ENCODE measurements around the gene PTK7.

The PTK7 gene

DNA sequence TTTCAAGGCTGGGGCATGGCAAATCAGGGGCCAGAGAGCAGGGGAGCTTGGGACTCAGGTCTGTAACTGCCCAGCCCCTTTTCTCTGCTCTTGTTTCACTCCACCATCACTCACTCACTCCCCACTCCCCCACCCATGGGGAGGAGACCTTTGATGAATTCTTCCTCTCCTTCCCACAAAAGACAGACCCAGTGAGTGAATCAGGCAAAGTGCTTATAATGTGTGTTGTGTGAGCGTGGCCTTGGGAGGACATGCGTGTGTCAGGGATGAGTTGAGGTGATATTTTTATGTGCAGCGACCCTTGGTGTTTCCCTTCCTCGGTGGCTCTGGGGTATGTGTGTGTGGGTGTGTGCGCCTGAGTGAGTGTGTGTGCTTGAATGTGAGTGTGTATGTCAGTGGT lies 104.9 kb downstream of the PTK7 start:
- Histone ChIP-seq H3K23ac (ENCODE audit: low read length in 2 of 2) (no peak overlapping the region), H3K14ac (ENCODE audit: low read length in 2 of 2) (no peak overlapping the region), H3K36me3 (ENCODE audit: control insufficient read depth in 1 of 2, insufficient read depth in 2 of 2, low read depth in 1 of 2, low read length in 2 of 2) (peaks cover 50 to 54% of the 10 kb centered on the region in 2 experiments), H3K4me2 (ENCODE audit: low read length, poor library complexity, severe bottlenecking) (no peak overlapping the region), H3K18ac (ENCODE audit: low read depth in 1 of 2, low read length in 2 of 2) (no peak overlapping the region), H4K8ac (ENCODE audit: low read length) (no peak overlapping the region), H2BK120ac (ENCODE audit: low read depth, low read length) (no peak overlapping the region), H3K4me1 (ENCODE audit: control insufficient read depth, insufficient read depth, low read depth, low read length) (peaks cover 15% of the 10 kb centered on the region), H3K4me3 (ENCODE audit: insufficient read depth in 1 of 2, low read depth in 1 of 2, low read length in 2 of 2) (peak overlapping the region in 1 of 2 experiments; percentile 90), H3K4ac (ENCODE audit: low read depth in 1 of 2, low read length in 2 of 2) (no peak overlapping the region), H2AK5ac (ENCODE audit: low read length, severe bottlenecking) (peak overlapping the region; percentile 17), H3K9me3 (ENCODE audit: control insufficient read depth, low read length) (no peaks in the 10 kb centered on the region), H2BK5ac (ENCODE audit: low read depth, low read length, poor library complexity, severe bottlenecking) (no peak overlapping the region), H3K27ac (ENCODE audit: low read length, poor library complexity, severe bottlenecking) (peak overlapping the region; percentile 14), H3K9ac (ENCODE audit: low read length) (peak overlapping the region; percentile 89), H2AFZ (ENCODE audit: low read depth, low read length) (no peak overlapping the region), H2BK12ac (ENCODE audit: low read length in 2 of 2) (no peak overlapping the region), H3K27me3 (ENCODE audit: control insufficient read depth in 1 of 2, insufficient read depth in 1 of 2, low read length in 2 of 2) (no peaks in the 10 kb centered on the region), H4K91ac (ENCODE audit: low read length) (no peak overlapping the region), H2BK15ac (ENCODE audit: low read depth, poor library complexity, severe bottlenecking) (no peak overlapping the region), H3K79me1 (replicated peaks; ENCODE audit: low read length, poor library complexity, severe bottlenecking) (peaks cover 41% of the 10 kb centered on the region)
- DNase-seq, result peak; percentile 47
- 87% methylated on average over 5 of the region's 5 CpGs for WGBS

DNA sequence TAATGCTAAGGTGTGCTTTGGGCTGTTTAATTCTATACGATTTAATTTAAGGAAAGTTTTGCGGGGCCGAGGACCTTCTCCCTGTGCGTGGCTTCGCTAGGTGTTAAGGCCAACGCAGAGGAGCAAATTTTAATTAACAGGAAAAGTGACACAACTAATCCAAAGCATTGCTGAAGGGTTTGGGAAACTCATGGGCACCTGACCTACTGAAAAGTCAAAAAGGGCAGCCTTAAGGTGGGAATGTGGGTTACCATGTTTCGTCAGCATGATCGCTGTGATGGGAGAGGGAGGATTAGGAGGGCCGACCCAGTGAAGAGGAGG lies 105.5 kb downstream of the PTK7 start:
- peak overlapping the region; percentile 33 for H3K27ac ChIP-seq (ENCODE audit: low read length, poor library complexity, severe bottlenecking)
- H2AFZ ChIP-seq (ENCODE audit: low read depth, low read length), result no peak overlapping the region
- peak overlapping the region; percentile 61 to 64 for H3K4ac ChIP-seq (ENCODE audit: low read depth in 1 of 2, low read length in 2 of 2)
- H3K23ac ChIP-seq (ENCODE audit: low read length in 2 of 2), result no peak overlapping the region
- peaks cover 13% of the 10 kb centered on the region for H3K4me1 ChIP-seq (ENCODE audit: control insufficient read depth, insufficient read depth, low read depth, low read length)
- no peak overlapping the region for H2AK5ac ChIP-seq (ENCODE audit: low read length, severe bottlenecking)
- no peaks in the 10 kb centered on the region for H3K9me3 ChIP-seq (ENCODE audit: control insufficient read depth, low read length)
- H3K4me3 ChIP-seq (ENCODE audit: insufficient read depth in 1 of 2, low read depth in 1 of 2, low read length in 2 of 2), result peak overlapping the region; percentile 80 to 90
- DNase-seq, result no peak
- peak overlapping the region; percentile 91 for H4K8ac ChIP-seq (ENCODE audit: low read length)
- H2BK15ac ChIP-seq (ENCODE audit: low read depth, poor library complexity, severe bottlenecking), result no peak overlapping the region
- peak overlapping the region; percentile 5 for H4K91ac ChIP-seq (ENCODE audit: low read length)
- 36% methylated on average over 9 of the region's 9 CpGs for WGBS
- no peaks in the 10 kb centered on the region for H3K27me3 ChIP-seq (ENCODE audit: control insufficient read depth in 1 of 2, insufficient read depth in 1 of 2, low read length in 2 of 2)
- H3K36me3 ChIP-seq (ENCODE audit: control insufficient read depth in 1 of 2, insufficient read depth in 2 of 2, low read depth in 1 of 2, low read length in 2 of 2), result peaks cover 50 to 54% of the 10 kb centered on the region in 2 experiments
- peak overlapping the region; percentile 14 to 76 for H3K18ac ChIP-seq (ENCODE audit: low read depth in 1 of 2, low read length in 2 of 2)
- peak overlapping the region in 1 of 2 experiments; percentile 45 for H3K14ac ChIP-seq (ENCODE audit: low read length in 2 of 2)
- peaks cover 40% of the 10 kb centered on the region for H3K79me1 ChIP-seq (replicated peaks; ENCODE audit: low read length, poor library complexity, severe bottlenecking)
- peak overlapping the region; percentile 89 for H3K9ac ChIP-seq (ENCODE audit: low read length)
- H2BK12ac ChIP-seq (ENCODE audit: low read length in 2 of 2), result no peak overlapping the region
- peak overlapping the region; percentile 88 for H3K4me2 ChIP-seq (ENCODE audit: low read length, poor library complexity, severe bottlenecking)
- no peak overlapping the region for H2BK120ac ChIP-seq (ENCODE audit: low read depth, low read length)
- no peak overlapping the region for H2BK5ac ChIP-seq (ENCODE audit: low read depth, low read length, poor library complexity, severe bottlenecking)

GRCh38 chr6:43181942-43182860 lies 106.1 kb downstream of the PTK7 start, which contains the start of gene CUL9:
TSS of gene CUL9 (plus strand) at chr6:43182196. CDS start at chr6:43184311, 2,115 bp downstream.
- Histone ChIP-seq H3K27me3 (ENCODE audit: control insufficient read depth in 1 of 2, insufficient read depth in 1 of 2, low read length in 2 of 2) (no peaks in the 10 kb centered on the region), H3K18ac (ENCODE audit: low read depth in 1 of 2, low read length in 2 of 2) (peak within 1 kb of the TSS; percentile 56 to 97), H3K79me1 (replicated peaks; ENCODE audit: low read length, poor library complexity, severe bottlenecking) (peaks cover 45% of the 10 kb centered on the region), H3K9ac (ENCODE audit: low read length) (peak within 1 kb of the TSS; percentile 89), H3K23ac (ENCODE audit: low read length in 2 of 2) (no peak within 1 kb of the TSS), H3K4me2 (ENCODE audit: low read length, poor library complexity, severe bottlenecking) (peak within 1 kb of the TSS; percentile 88), H2AK5ac (ENCODE audit: low read length, severe bottlenecking) (peak within 1 kb of the TSS; percentile 17), H3K4ac (ENCODE audit: low read depth in 1 of 2, low read length in 2 of 2) (peak within 1 kb of the TSS; percentile 61 to 64), H3K4me1 (ENCODE audit: control insufficient read depth, insufficient read depth, low read depth, low read length) (peaks cover 14% of the 10 kb centered on the region), H2BK5ac (ENCODE audit: low read depth, low read length, poor library complexity, severe bottlenecking) (no peak within 1 kb of the TSS), H4K91ac (ENCODE audit: low read length) (peak within 1 kb of the TSS; percentile 79), H3K36me3 (ENCODE audit: control insufficient read depth in 1 of 2, insufficient read depth in 2 of 2, low read depth in 1 of 2, low read length in 2 of 2) (peaks cover 51 to 59% of the 10 kb centered on the region in 2 experiments), H3K9me3 (ENCODE audit: control insufficient read depth, low read length) (no peaks in the 10 kb centered on the region), H2BK12ac (ENCODE audit: low read length in 2 of 2) (no peak within 1 kb of the TSS), H3K14ac (ENCODE audit: low read length in 2 of 2) (peak within 1 kb of the TSS; percentile 68 to 91), H2AFZ (ENCODE audit: low read depth, low read length) (peak within 1 kb of the TSS; percentile 47), H2BK120ac (ENCODE audit: low read depth, low read length) (no peak within 1 kb of the TSS), H3K4me3 (ENCODE audit: insufficient read depth in 1 of 2, low read depth in 1 of 2, low read length in 2 of 2) (peak within 1 kb of the TSS; percentile 80 to 90), H4K8ac (ENCODE audit: low read length) (peak within 1 kb of the TSS; percentile 91), H3K27ac (ENCODE audit: low read length, poor library complexity, severe bottlenecking) (peak within 1 kb of the TSS; percentile 52), H2BK15ac (ENCODE audit: low read depth, poor library complexity, severe bottlenecking) (no peak within 1 kb of the TSS)
- DNase-seq, result peak; percentile 70
- 5% methylated on average over 22 of the region's 51 CpGs for WGBS

GRCh38 chr6:43183441-43183840 lies 107.3 kb downstream of the PTK7 start:
- no peak overlapping the region for H3K18ac ChIP-seq (ENCODE audit: low read depth in 1 of 2, low read length in 2 of 2)
- H4K91ac ChIP-seq (ENCODE audit: low read length), result no peak overlapping the region
- no peak for DNase-seq
- WGBS, result 100% methylated on average over 4 of the region's 4 CpGs
- H3K36me3 ChIP-seq (ENCODE audit: control insufficient read depth in 1 of 2, insufficient read depth in 2 of 2, low read depth in 1 of 2, low read length in 2 of 2), result peaks cover 57 to 62% of the 10 kb centered on the region in 2 experiments
- no peak overlapping the region for H3K27ac ChIP-seq (ENCODE audit: low read length, poor library complexity, severe bottlenecking)
- H3K4me2 ChIP-seq (ENCODE audit: low read length, poor library complexity, severe bottlenecking), result no peak overlapping the region
- H2BK15ac ChIP-seq (ENCODE audit: low read depth, poor library complexity, severe bottlenecking), result no peak overlapping the region
- peak overlapping the region in 1 of 2 experiments; percentile 90 for H3K4me3 ChIP-seq (ENCODE audit: insufficient read depth in 1 of 2, low read depth in 1 of 2, low read length in 2 of 2)
- H3K4me1 ChIP-seq (ENCODE audit: control insufficient read depth, insufficient read depth, low read depth, low read length), result peaks cover 14% of the 10 kb centered on the region
- no peak overlapping the region for H3K4ac ChIP-seq (ENCODE audit: low read depth in 1 of 2, low read length in 2 of 2)
- no peaks in the 10 kb centered on the region for H3K27me3 ChIP-seq (ENCODE audit: control insufficient read depth in 1 of 2, insufficient read depth in 1 of 2, low read length in 2 of 2)
- peak overlapping the region; percentile 89 for H3K9ac ChIP-seq (ENCODE audit: low read length)
- no peak overlapping the region for H2BK120ac ChIP-seq (ENCODE audit: low read depth, low read length)
- H2AK5ac ChIP-seq (ENCODE audit: low read length, severe bottlenecking), result no peak overlapping the region
- H2AFZ ChIP-seq (ENCODE audit: low read depth, low read length), result no peak overlapping the region
- H2BK12ac ChIP-seq (ENCODE audit: low read length in 2 of 2), result no peak overlapping the region
- no peak overlapping the region for H3K14ac ChIP-seq (ENCODE audit: low read length in 2 of 2)
- no peak overlapping the region for H3K23ac ChIP-seq (ENCODE audit: low read length in 2 of 2)
- no peak overlapping the region for H4K8ac ChIP-seq (ENCODE audit: low read length)
- H2BK5ac ChIP-seq (ENCODE audit: low read depth, low read length, poor library complexity, severe bottlenecking), result no peak overlapping the region
- no peaks in the 10 kb centered on the region for H3K9me3 ChIP-seq (ENCODE audit: control insufficient read depth, low read length)
- H3K79me1 ChIP-seq (replicated peaks; ENCODE audit: low read length, poor library complexity, severe bottlenecking), result peaks cover 50% of the 10 kb centered on the region

Measured in mesenchymal stem cell (in vitro differentiated cells and primary cell).